HepG2 (cell line): ENCODE results near the gene CLDND2. TPM values are rescaled to one million over a fixed set of nuclear protein-coding genes. Genes with fewer than 3 reads are reported as not detected.

Source experiments
- BORCS8-MEF2B ChIP-seq: sonication (generic); formaldehyde crosslinking; IDR thresholded peaks from 2 replicates; pipeline ENCODE4 v1.8.0; 2022; ENCODE audit warnings: mild to moderate bottlenecking, missing genetic modification reagents
- CREB1 ChIP-seq, 2 experiments: fragments of 450-650 bp in 1 of 2; IDR thresholded peaks; 2 replicates each; pipeline ENCODE4 v1.6.1; 2016 to 2017; ENCODE audit warnings: control low read depth in 1 of 2, mild to moderate bottlenecking in 1 of 2, missing compliant biosample characterization in 1 of 2, missing genetic modification characterization in 1 of 2
- GABPB1 ChIP-seq: IDR thresholded peaks from 2 replicates; pipeline ENCODE4 v1.6.1; 2016; ENCODE audit warnings: mild to moderate bottlenecking, missing genetic modification reagents, moderate library complexity, missing compliant biosample characterization
- HNF4G ChIP-seq, 2 experiments: sonication (generic) in 1 of 2; formaldehyde crosslinking in 1 of 2; IDR thresholded peaks; 2 replicates each; pipeline versions ENCODE4 v1.4.0 to v1.6.1; 2011 to 2020; ENCODE audit warnings: borderline replicate concordance in 2 of 2, low read depth in 2 of 2, mild to moderate bottlenecking in 2 of 2, low read length in 1 of 2, missing genetic modification reagents in 1 of 2, moderate library complexity in 1 of 2
- KLF15 ChIP-seq: sonication (generic); formaldehyde crosslinking; IDR thresholded peaks from 2 replicates; pipeline ENCODE4 v1.8.1; 2023; ENCODE audit warnings: borderline replicate concordance, mild to moderate bottlenecking, inconsistent platforms, missing genetic modification reagents, mixed read lengths
- MYC ChIP-seq: sonication (generic); formaldehyde crosslinking; IDR thresholded peaks from 2 replicates; pipeline ENCODE4 v1.9.0; 2021; ENCODE audit warnings: missing genetic modification reagents, borderline replicate concordance
- NAIF1 ChIP-seq: sonication (generic); formaldehyde crosslinking; IDR thresholded peaks from 2 replicates; pipeline ENCODE4 v1.5.0; 2020; ENCODE audit warnings: mild to moderate bottlenecking, missing genetic modification reagents, borderline replicate concordance
- NFKB2 ChIP-seq: sonication (generic); formaldehyde crosslinking; IDR thresholded peaks from 2 replicates; pipeline ENCODE4 v1.4.0; 2020; ENCODE audit warnings: missing genetic modification reagents, borderline replicate concordance
- NKX3-1 ChIP-seq: sonication (generic); formaldehyde crosslinking; IDR thresholded peaks from 2 replicates; pipeline ENCODE4 v1.5.0; 2020; ENCODE audit warnings: missing genetic modification reagents
- PCBP2 ChIP-seq: fragments of 200-400 bp; formaldehyde crosslinking; optimal IDR thresholded peaks from 2 replicates; pipeline ENCODE3; 2018; ENCODE audit warnings: low read length, low read depth; ENCODE audit not compliant: poor library complexity, severe bottlenecking
- POLR2AphosphoS5 ChIP-seq: IDR thresholded peaks from 2 replicates; pipeline ENCODE4 v1.6.1; 2012; ENCODE audit warnings: low read depth, low read length
- RFX1 ChIP-seq: fragments of 450-650 bp; IDR thresholded peaks from 2 replicates; pipeline ENCODE4 v1.6.1; 2017
- SALL1 ChIP-seq: sonication (generic); formaldehyde crosslinking; IDR thresholded peaks from 2 replicates; pipeline ENCODE4 v1.8.0; 2022; ENCODE audit warnings: mild to moderate bottlenecking, missing genetic modification reagents
- SMAD1 ChIP-seq: sonication (generic); formaldehyde crosslinking; IDR thresholded peaks from 2 replicates; pipeline ENCODE4 v1.4.0; 2020; ENCODE audit warnings: missing genetic modification reagents, low read depth, mild to moderate bottlenecking, borderline replicate concordance
- TMF1 ChIP-seq: sonication (generic); formaldehyde crosslinking; IDR thresholded peaks from 2 replicates; pipeline ENCODE4 v1.8.1; 2022; ENCODE audit warnings: low read depth, missing genetic modification reagents
- ZFP41 ChIP-seq: sonication (generic); formaldehyde crosslinking; IDR thresholded peaks from 2 replicates; pipeline ENCODE4 v1.4.0; 2020; ENCODE audit warnings: mild to moderate bottlenecking, missing genetic modification reagents, borderline replicate concordance
- ZMYM3 ChIP-seq: sonication (generic); formaldehyde crosslinking; IDR thresholded peaks from 2 replicates; pipeline ENCODE4 v1.5.1; 2020; ENCODE audit warnings: mild to moderate bottlenecking, missing genetic modification reagents
- ZNF292 ChIP-seq: sonication (generic); formaldehyde crosslinking; IDR thresholded peaks from 2 replicates; pipeline ENCODE4 v1.8.1; 2022; ENCODE audit warnings: mild to moderate bottlenecking, low read depth, missing genetic modification reagents, borderline replicate concordance
- ZNF331 ChIP-seq: sonication (generic); formaldehyde crosslinking; IDR thresholded peaks from 2 replicates; pipeline ENCODE4 v1.4.0; 2020; ENCODE audit warnings: missing genetic modification reagents
- ZNF552 ChIP-seq: sonication (generic); formaldehyde crosslinking; IDR thresholded peaks from 2 replicates; pipeline ENCODE4 v1.9.0; 2022; ENCODE audit warnings: missing genetic modification reagents, mild to moderate bottlenecking, borderline replicate concordance
- ZNF562 ChIP-seq: sonication (generic); formaldehyde crosslinking; IDR thresholded peaks from 2 replicates; pipeline ENCODE4 v1.8.0; 2022; ENCODE audit warnings: missing genetic modification reagents, borderline replicate concordance
- ZSCAN9 ChIP-seq: IDR thresholded peaks from 2 replicates; pipeline ENCODE4 v1.6.1; 2016; ENCODE audit warnings: borderline replicate concordance
- polyA plus RNA-seq, 8 experiments: library from polyadenylated mRNA; depleted of rRNA in 3 of 8; stranded (reverse) in 7 of 8; unstranded in 1 of 8; fragments of >200 nt; fragmentation: Illumina TruSeq in 4 of 8; extraction: Trizol in 4 of 8; gene quantifications; 2 replicates each; pipeline versions ENCODE4 v1.2.1 to v1.2.3, GENCODE V29; 2011 to 2016; ENCODE audit warnings: low read depth in 4 of 8, missing spikeins in 1 of 8, mixed read lengths in 1 of 8; ENCODE audit not compliant: insufficient read depth in 1 of 8
- total RNA-seq, 5 experiments: library from RNA; depleted of rRNA; stranded (reverse); fragments of >200 nt; fragmentation: Illumina TruSeq; extraction: Trizol; gene quantifications; 2 replicates each; pipeline ENCODE4 v1.2.3, GENCODE V29; 2016; ENCODE audit warnings: low read depth in 1 of 5
- TF ChIP-seq, protein P1 (sequence below): sonication (generic); formaldehyde crosslinking; IDR thresholded peaks from 2 replicates; pipeline ENCODE4 v1.4.0; 2020; ENCODE audit warnings: mild to moderate bottlenecking, missing genetic modification reagents
- TF ChIP-seq, protein P2 (sequence below): sonication (generic); formaldehyde crosslinking; conservative IDR thresholded peaks from 2 replicates; pipeline ENCODE4 v1.5.0; 2020; ENCODE audit warnings: missing genetic modification reagents
- TF ChIP-seq, protein P3 (sequence below): sonication (generic); formaldehyde crosslinking; conservative IDR thresholded peaks from 2 replicates; pipeline ENCODE4 v1.8.0; 2022; ENCODE audit warnings: low read depth, missing genetic modification reagents
- TF ChIP-seq, protein P4 (sequence below): IDR thresholded peaks from 2 replicates; pipeline ENCODE4 v1.6.1; 2016; ENCODE audit warnings: control low read depth

CLDND2 gene
- total and polyA plus RNA-seq, 2 of the 13 experiments (the other 11 are each of a cell fraction or from before 2014, with no cell fraction given) = 0.84 to 1.8 TPM

DNA sequence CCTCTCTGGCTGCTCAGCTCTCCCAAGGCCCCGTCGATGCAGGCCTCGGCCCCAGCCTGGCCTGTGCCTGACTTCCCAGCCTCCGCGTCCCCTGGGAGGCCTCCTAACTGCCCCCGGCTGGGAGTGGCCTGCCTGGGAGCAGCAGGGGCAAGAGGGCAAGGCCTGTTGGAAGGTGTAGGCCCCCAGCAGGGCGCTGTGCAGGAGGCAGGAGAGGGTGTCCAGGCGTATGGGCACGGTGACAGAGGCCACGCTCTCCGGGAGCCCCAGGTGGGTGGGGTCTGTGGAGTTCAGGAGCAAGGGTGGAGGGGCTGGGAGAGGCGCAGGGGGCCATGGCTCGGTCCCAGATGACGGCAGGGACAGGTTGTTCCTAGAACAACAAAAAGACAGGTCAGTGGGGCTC lies 20.3 kb upstream of the CLDND2 start (continued):
- TF ChIP-seq, protein P1, sequence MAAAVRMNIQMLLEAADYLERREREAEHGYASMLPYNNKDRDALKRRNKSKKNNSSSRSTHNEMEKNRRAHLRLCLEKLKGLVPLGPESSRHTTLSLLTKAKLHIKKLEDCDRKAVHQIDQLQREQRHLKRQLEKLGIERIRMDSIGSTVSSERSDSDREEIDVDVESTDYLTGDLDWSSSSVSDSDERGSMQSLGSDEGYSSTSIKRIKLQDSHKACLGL = no peak
- TF ChIP-seq GABPB1 (CRISPR knock-in tag) (peak; percentile 62; the same call in 1 of the 2 replicates), TMF1 (no peak), NAIF1 (CRISPR knock-in tag) (0 out of 2 replicates have a peak, but pooled peaks have one; percentile 37), RFX1 (no peak), SMAD1 (0 out of 2 replicates have a peak, but pooled peaks have one; percentile 47), ZFP41 (CRISPR knock-in tag) (no peak), NFKB2 (CRISPR knock-in tag) (peak; percentile 62; the same call in 1 of the 2 replicates), ZNF331 (0 out of 2 replicates have a peak, but pooled peaks have one; percentile 43), NKX3-1 (CRISPR knock-in tag) (no peak), KLF15 (CRISPR knock-in tag) (no peak), SALL1 (CRISPR knock-in tag) (peak; percentile 66), POLR2AphosphoS5 (peak; percentile 42; the same call in 1 of the 2 replicates), ZNF562 (no peak), MYC (peak; percentile 35; the same call in 1 of the 2 replicates), BORCS8-MEF2B (CRISPR knock-in tag) (peak; percentile 67; the same call in 1 of the 2 replicates), ZMYM3 (CRISPR knock-in tag) (0 out of 2 replicates have a peak, but pooled peaks have one; percentile 54), ZNF552 (CRISPR knock-in tag) (0 out of 2 replicates have a peak, but pooled peaks have one; percentile 45), CREB1 (IDR thresholded peaks at IDR 0.05) (no peak), CREB1 (CRISPR knock-in tag; IDR thresholded peaks at IDR 0.05) (no peak), PCBP2 (no peak), HNF4G (IDR thresholded peaks at IDR 0.05; ENCODE audit: borderline replicate concordance, low read depth, low read length) (peak; percentile 2; the same call in 1 of the 2 replicates), HNF4G (CRISPR knock-in tag; IDR thresholded peaks at IDR 0.05; ENCODE audit: borderline replicate concordance, low read depth) (no peak; the same call in 1 of the 2 replicates), ZNF292 (0 out of 2 replicates have a peak, but pooled peaks have one; percentile 58), ZSCAN9 (CRISPR knock-in tag) (peak; percentile 36; the same call in 1 of the 2 replicates)
- TF ChIP-seq, protein P2, sequence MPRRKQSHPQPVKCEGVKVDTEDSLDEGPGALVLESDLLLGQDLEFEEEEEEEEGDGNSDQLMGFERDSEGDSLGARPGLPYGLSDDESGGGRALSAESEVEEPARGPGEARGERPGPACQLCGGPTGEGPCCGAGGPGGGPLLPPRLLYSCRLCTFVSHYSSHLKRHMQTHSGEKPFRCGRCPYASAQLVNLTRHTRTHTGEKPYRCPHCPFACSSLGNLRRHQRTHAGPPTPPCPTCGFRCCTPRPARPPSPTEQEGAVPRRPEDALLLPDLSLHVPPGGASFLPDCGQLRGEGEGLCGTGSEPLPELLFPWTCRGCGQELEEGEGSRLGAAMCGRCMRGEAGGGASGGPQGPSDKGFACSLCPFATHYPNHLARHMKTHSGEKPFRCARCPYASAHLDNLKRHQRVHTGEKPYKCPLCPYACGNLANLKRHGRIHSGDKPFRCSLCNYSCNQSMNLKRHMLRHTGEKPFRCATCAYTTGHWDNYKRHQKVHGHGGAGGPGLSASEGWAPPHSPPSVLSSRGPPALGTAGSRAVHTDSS (CRISPR knock-in tag) = no peak
- TF ChIP-seq, protein P3, sequence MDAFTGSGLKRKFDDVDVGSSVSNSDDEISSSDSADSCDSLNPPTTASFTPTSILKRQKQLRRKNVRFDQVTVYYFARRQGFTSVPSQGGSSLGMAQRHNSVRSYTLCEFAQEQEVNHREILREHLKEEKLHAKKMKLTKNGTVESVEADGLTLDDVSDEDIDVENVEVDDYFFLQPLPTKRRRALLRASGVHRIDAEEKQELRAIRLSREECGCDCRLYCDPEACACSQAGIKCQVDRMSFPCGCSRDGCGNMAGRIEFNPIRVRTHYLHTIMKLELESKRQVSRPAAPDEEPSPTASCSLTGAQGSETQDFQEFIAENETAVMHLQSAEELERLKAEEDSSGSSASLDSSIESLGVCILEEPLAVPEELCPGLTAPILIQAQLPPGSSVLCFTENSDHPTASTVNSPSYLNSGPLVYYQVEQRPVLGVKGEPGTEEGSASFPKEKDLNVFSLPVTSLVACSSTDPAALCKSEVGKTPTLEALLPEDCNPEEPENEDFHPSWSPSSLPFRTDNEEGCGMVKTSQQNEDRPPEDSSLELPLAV (CRISPR knock-in tag) = no peak
- TF ChIP-seq, protein P4, sequence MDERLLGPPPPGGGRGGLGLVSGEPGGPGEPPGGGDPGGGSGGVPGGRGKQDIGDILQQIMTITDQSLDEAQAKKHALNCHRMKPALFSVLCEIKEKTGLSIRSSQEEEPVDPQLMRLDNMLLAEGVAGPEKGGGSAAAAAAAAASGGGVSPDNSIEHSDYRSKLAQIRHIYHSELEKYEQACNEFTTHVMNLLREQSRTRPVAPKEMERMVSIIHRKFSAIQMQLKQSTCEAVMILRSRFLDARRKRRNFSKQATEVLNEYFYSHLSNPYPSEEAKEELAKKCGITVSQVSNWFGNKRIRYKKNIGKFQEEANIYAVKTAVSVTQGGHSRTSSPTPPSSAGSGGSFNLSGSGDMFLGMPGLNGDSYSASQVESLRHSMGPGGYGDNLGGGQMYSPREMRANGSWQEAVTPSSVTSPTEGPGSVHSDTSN (CRISPR knock-in tag) = no peak
